Measurements from ENCODE around the gene CYB561.

CYB561 gene

GRCh38 chr17:63445954-63446752 is at the start of gene CYB561:
Gene CYB561 (minus strand): TSS chr17:63446306. CDS start chr17:63437547, 8,759 bp downstream.
- peak; percentile 45 for DNase-seq

DNA sequence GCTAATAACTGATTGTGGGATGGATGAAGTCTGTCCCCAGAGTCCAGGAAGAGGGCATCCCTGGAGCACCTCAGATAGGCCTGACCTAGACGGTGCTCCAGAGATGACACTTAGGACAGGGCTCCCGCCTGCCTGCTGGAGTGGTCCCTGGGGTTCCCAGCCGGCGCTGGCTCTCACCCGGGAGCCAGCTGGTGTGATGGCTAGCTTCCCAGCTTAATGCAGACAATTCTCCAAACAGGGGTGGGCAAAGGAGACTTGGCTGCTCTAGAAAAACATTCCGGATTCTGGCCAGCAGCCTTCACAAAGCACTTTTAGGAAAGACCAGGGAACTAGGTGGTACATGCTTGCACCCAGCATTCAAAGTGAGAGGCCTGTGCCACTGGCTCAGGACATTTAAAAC is 49.4 kb upstream of the CYB561 start:
- no peak for DNase-seq

DNA sequence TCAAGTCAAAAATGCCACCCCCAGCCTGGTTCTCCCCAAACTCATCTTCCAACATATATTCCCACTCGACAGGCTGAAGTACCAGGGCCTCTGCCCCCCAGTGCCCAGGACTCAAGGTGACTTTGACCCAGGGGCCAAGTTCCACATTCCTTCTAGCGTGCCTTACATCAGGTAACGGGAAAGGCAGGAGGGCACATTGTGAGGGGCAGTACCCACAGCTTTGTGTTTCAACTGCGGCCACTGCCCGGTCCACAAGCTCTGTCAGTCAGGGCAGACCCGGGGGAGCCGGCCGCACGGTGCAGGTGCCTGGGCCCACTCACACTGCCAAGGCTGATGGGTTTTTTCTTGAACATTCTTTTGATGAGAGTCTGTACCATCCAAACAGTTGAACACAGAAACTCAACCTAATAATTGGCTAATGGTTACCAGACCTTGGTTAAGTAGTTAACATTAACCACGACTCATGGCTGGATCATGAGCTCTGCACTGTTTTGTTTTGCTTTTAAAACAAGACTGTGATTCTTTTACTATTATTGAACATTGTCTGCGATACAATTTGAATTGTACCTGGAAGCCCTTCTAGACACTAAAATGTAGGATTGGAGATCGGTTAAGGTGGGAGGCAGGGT is 48.3 kb upstream of the CYB561 start:
- DNase-seq, result no peak

GRCh38 chr17:63493411-63493810 is 47.3 kb upstream of the CYB561 start:
- DNase-seq, result no peak

- DNase-seq, result no peak
Observed at GRCh38 chr17:63492940-63493339, 46.8 kb upstream of the CYB561 start.

GRCh38 chr17:63491977-63492618 is 46.0 kb upstream of the CYB561 start:
- DNase-seq, result no peak

- DNase-seq, result no peak
Observed at GRCh38 chr17:63491413-63491812, 45.3 kb upstream of the CYB561 start.

GRCh38 chr17:63490858-63491400 is 44.8 kb upstream of the CYB561 start:
- DNase-seq, result no peak

GRCh38 chr17:63490329-63490728 is 44.2 kb upstream of the CYB561 start:
- no peak for DNase-seq

DNA sequence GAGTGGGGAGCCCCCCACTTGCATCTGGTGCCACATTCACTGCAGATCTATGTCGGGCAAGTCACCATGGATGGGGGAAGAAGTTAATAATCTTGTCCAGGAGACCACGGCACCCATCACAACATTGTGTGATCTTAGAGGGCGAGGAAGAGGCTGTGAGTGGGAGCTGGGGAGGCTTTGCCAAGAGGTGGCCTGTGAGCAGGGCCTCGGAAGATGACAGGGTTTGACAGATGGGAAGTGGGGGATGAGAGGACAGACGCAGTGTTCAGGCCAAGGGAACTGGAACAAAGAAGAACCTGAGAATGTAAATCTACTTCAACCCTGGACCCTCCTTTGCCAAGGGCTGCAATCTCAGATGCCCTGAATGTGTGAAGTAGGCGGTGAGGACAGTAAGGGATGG is 43.2 kb upstream of the CYB561 start:
- no peak for DNase-seq

DNA sequence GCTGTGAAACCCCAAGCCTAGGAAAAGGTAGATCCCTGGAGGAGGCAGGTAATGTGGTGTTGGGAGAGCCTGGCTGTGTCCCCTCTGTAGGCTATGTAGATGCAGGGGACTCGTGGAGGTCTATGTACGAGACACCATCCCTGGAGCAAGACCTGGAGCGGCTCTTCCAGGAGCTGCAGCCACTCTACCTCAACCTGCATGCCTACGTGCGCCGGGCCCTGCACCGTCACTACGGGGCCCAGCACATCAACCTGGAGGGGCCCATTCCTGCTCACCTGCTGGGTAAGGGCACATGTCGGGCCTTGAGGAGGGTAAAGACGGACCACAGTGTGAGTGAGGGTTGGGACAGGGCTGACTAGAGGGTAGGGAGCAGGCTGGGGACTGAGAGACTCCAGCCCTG is 42.7 kb upstream of the CYB561 start:
- no peak for DNase-seq

DNA sequence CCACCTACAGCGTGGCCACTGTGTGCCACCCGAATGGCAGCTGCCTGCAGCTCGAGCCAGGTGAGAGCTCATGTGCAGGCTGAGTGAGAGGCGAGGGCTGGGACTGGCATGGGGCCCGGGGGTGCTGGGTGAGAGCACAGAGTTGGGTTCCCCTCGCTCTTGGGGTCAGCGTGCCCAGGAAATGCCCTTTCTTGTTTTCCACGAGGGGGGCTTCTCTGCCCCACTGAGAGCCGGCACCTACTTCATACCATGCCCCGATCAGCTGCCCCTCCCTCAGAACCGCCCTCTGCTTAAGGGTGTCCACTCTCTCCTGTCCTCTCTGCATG is 40.9 kb upstream of the CYB561 start:
- DNase-seq, result no peak

DNA sequence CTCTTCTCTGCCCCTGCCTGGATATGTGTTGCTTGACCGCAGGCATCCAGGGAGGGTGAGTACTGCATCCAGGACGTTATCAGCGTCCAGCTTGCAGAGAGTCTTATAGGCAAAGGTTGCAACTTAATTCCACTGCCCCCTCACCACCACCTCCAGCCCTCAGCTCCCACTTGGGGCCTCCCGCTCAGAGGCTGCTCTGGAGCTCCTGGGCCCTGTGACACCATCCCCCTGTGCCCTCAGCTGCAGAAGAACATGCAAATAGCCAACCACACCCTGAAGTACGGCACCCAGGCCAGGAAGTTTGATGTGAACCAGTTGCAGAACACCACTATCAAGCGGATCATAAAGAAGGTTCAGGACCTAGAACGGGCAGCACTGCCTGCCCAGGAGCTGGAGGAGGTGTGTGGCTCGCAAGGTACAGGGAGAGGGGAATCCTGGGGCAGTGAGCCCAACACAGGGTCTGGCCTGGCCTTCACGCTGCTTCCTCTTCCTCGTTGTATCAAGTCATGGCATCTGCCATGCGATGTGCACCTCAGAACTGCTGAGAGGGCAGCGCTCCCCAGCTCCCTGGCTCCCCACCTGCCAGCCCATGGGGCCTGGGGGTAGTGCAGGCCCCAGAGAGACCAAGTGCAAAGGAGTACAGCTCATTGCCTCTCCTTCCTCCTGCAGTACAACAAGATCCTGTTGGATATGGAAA is 40.4 kb upstream of the CYB561 start:
- no peak for DNase-seq

- no peak for DNase-seq
Observed at GRCh38 chr17:63483655-63484575, 37.8 kb upstream of the CYB561 start.

- DNase-seq, result no peak
Observed at GRCh38 chr17:63483038-63483437, 36.9 kb upstream of the CYB561 start.

GRCh38 chr17:63482509-63482908 is 36.4 kb upstream of the CYB561 start:
- DNase-seq, result no peak

DNA sequence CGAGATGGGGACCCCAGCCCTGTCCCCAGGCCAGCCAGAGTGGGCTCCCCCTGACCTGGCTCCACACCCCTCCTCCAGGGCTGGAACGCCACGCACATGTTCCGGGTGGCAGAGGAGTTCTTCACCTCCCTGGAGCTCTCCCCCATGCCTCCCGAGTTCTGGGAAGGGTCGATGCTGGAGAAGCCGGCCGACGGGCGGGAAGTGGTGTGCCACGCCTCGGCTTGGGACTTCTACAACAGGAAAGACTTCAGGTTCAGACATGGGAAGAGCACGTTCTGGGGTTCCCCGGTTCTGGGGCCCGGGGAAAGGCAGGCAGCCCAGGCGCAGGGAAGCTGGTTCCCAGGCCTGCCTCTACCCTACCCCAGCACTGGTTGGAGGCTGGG is 35.4 kb upstream of the CYB561 start:
- no peak for DNase-seq

- no peak for DNase-seq
Observed at GRCh38 chr17:63480826-63481487, 34.9 kb upstream of the CYB561 start.

DNA sequence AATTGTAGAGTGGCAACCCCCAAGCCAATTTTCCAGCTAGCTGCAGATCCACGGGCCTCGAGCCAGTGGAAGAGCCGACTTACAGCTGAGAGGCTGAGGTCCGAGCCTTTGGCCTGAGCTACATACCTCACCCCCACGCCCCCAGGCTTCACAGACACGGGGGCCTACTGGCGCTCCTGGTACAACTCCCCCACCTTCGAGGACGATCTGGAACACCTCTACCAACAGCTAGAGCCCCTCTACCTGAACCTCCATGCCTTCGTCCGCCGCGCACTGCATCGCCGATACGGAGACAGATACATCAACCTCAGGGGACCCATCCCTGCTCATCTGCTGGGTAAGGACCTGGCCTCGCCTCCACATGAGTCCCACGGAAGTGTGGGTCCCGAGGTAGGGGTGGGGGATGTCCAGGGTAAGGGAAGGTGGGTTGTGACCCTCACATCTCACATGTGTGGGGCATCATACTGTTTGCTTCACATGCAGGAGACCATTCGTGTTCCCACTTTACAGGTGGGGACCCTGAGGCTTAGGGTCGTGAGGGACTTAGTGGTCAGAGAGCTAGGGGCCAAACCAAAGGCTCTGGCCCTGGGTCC is 34.2 kb upstream of the CYB561 start:
- DNase-seq, result no peak

DNA sequence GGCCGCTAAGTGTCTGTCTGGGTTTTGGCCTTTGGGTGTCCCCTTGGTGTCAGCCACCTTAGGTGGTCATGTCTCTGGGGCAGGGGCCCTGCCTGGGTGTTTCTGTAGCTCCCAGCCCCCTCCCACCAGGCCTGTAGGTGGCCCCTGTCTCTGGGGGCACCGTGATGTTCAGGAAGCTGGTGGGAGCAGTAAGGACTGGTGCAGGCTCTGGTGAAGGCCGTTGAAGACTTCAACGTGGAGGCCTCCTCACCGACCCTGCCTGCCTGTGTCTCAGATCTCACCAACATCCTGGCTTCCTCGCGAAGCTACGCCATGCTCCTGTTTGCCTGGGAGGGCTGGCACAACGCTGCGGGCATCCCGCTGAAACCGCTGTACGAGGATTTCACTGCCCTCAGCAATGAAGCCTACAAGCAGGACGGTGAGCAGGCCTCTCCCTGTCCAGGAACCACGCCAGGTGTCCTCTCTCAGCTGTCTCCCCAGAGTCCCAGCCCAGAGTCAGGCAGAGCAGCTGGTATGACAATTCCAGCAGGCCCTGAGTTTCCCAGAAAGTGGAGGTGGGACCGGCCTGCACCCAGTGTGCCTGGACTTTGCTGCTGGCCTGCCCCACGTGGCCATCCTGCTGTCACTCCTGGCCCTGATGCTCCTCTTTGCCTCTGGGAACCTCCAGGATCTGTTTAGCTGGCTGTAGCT is 33.5 kb upstream of the CYB561 start:
- DNase-seq, result no peak

Measured in MV-4-11 (cell line).